GM06990 (cell line): ENCODE data around the gene ARFGAP2.

ENCODE experiments used
- DNase-seq: peaks from one replicate; pipeline ENCODE4 v3.0.0-alpha.2; 2011; ENCODE audit not compliant: insufficient read length; ENCODE audit errors: extremely low read depth
- H3K27me3 ChIP-seq: replicated peaks from 2 replicates; pipeline ENCODE4 v1.6.0; 2011; ENCODE audit warnings: low read length; ENCODE audit not compliant: control insufficient read depth, insufficient read depth
- H3K36me3 ChIP-seq: 2 replicates; pipeline ENCODE4 v1.5.1; 2011; ENCODE audit warnings: low read length; ENCODE audit not compliant: control insufficient read depth, insufficient read depth
- H3K4me3 ChIP-seq: replicated peaks from 2 replicates; pipeline ENCODE4 v1.5.1; 2011; ENCODE audit warnings: low read depth, mild to moderate bottlenecking, control low read depth, low read length
- CTCF ChIP-seq: IDR thresholded peaks from 2 replicates; pipeline ENCODE4 v1.5.1; 2011; ENCODE audit warnings: low read length, control low read depth, mild to moderate bottlenecking, inconsistent platforms; ENCODE audit not compliant: insufficient read depth, poor library complexity, severe bottlenecking

ARFGAP2 gene

GRCh38 chr11:47188259-47188658 is 11.6 kb upstream of the ARFGAP2 start:
- Histone ChIP-seq H3K36me3 (no peaks in the 10 kb centered on the region), H3K27me3 (no peaks in the 10 kb centered on the region), H3K4me3 (no peak overlapping the region)
- no peak for DNase-seq
- TF ChIP-seq CTCF: no peak

- Histone ChIP-seq H3K36me3 (no peaks in the 10 kb centered on the region), H3K27me3 (no peaks in the 10 kb centered on the region), H3K4me3 (peak overlapping the region; percentile 55; the same call in 1 of the 2 replicates)
- no peak for DNase-seq
- TF ChIP-seq CTCF: no peak
Observed at GRCh38 chr11:47187723-47188122, 11.0 kb upstream of the ARFGAP2 start.

GRCh38 chr11:47186700-47187695 is 10.3 kb upstream of the ARFGAP2 start:
- H3K36me3 ChIP-seq: no peaks in the 10 kb centered on the region
- H3K4me3 ChIP-seq: peak overlapping the region; percentile 55
- DNase-seq: peak; percentile 47
- H3K27me3 ChIP-seq: no peaks in the 10 kb centered on the region
- peak; percentile 6 for TF ChIP-seq CTCF

- no peak for DNase-seq
- peak within 1 kb of the TSS; percentile 55 for H3K4me3 ChIP-seq
- no peak for TF ChIP-seq CTCF
Observed at GRCh38 chr11:47186076-47186699, 9.5 kb upstream of the ARFGAP2 start, which contains the start of gene PACSIN3. PACSIN3 (minus strand) TSS chr11:47186434; CDS start chr11:47182727, 3,707 bp downstream.

GRCh38 chr11:47185305-47186075 is 8.8 kb upstream of the ARFGAP2 start:
- no peak for DNase-seq
- Histone ChIP-seq H3K36me3 (no peaks in the 10 kb centered on the region), H3K4me3 (peak overlapping the region; percentile 55), H3K27me3 (no peaks in the 10 kb centered on the region)
- no peak for TF ChIP-seq CTCF

More at GRCh38 chr11:47186076-47186699, 9.5 kb upstream of the ARFGAP2 start, which contains the start of gene PACSIN3:
- H3K27me3 ChIP-seq: no peaks in the 10 kb centered on the region
- no peaks in the 10 kb centered on the region for H3K36me3 ChIP-seq
